ENCODE measurements around the gene BNIP2.

GRCh38 chr15:59696332-59696731 lies 7.2 kb upstream of the BNIP2 start:
- TF ChIP-seq CTCF (IDR thresholded peaks at IDR 0.05) (no peak), POLR2AphosphoS5 (IDR thresholded peaks at IDR 0.05) (no peak)

Data from prostate gland (tissue), 2 donors.